HEK293T (cell line): ENCODE measurements around the gene NOTCH3.

Experiments
- CTCF ChIA-PET: fragments of 350-600 bp; formaldehyde crosslinking; extraction: SDS; loops from one replicate; lab custom pipeline; 2021; ENCODE audit warnings: antibody characterized with exemption, inconsistent platforms; lab: Yijun Ruan, JAX
- POLR2A ChIA-PET: fragments of 350-600 bp; formaldehyde crosslinking; extraction: SDS; loops from one replicate; lab custom pipeline; 2020; ENCODE audit warnings: antibody characterized with exemption, inconsistent platforms; lab: Yijun Ruan, JAX
- DNase-seq: peaks from one replicate; pipeline ENCODE4 v3.0.0; 2012; ENCODE audit warnings: mixed read lengths; ENCODE audit errors: extremely low spot score
- ARNT ChIP-seq: fragments of 450-650 bp; IDR thresholded peaks from 2 replicates; pipeline ENCODE4 v1.6.1; 2017; ENCODE audit warnings: mild to moderate bottlenecking
- BHLHE40 ChIP-seq: fragments of 450-650 bp; IDR thresholded peaks from 2 replicates; pipeline ENCODE4 v1.6.1; 2016; ENCODE audit warnings: mild to moderate bottlenecking, moderate library complexity, borderline replicate concordance
- CTBP1 ChIP-seq: fragments of 450-650 bp; IDR thresholded peaks from 2 replicates; pipeline ENCODE4 v1.6.1; 2016; ENCODE audit warnings: borderline replicate concordance
- ELF4 ChIP-seq: fragments of 450-650 bp; IDR thresholded peaks from 2 replicates; pipeline ENCODE4 v1.6.1; 2017; ENCODE audit warnings: antibody characterized with exemption
- FOXA1 ChIP-seq: fragments of 450-650 bp; IDR thresholded peaks from 2 replicates; pipeline ENCODE4 v1.6.1; 2016; ENCODE audit warnings: mild to moderate bottlenecking
- FOXK2 ChIP-seq: fragments of 450-650 bp; IDR thresholded peaks from 2 replicates; pipeline ENCODE4 v1.6.1; 2016; ENCODE audit warnings: mild to moderate bottlenecking
- FOXM1 ChIP-seq: fragments of 450-650 bp; IDR thresholded peaks from 2 replicates; pipeline ENCODE4 v1.6.1; 2017; ENCODE audit warnings: mild to moderate bottlenecking, borderline replicate concordance
- HDGF ChIP-seq: fragments of 450-650 bp; IDR thresholded peaks from 2 replicates; pipeline ENCODE4 v1.6.1; 2017; ENCODE audit warnings: antibody characterized with exemption, borderline replicate concordance
- L3MBTL2 ChIP-seq: fragments of 450-650 bp; conservative IDR thresholded peaks from 2 replicates; pipeline ENCODE4 v1.6.1; 2016; ENCODE audit warnings: mild to moderate bottlenecking
- LEF1 ChIP-seq: fragments of 450-650 bp; IDR thresholded peaks from 2 replicates; pipeline ENCODE4 v1.6.1; 2017; ENCODE audit warnings: mild to moderate bottlenecking, borderline replicate concordance
- NFRKB ChIP-seq: fragments of 450-650 bp; IDR thresholded peaks from 2 replicates; pipeline ENCODE4 v1.6.1; 2016; ENCODE audit warnings: mild to moderate bottlenecking, moderate library complexity
- PKNOX1 ChIP-seq: fragments of 450-650 bp; IDR thresholded peaks from 2 replicates; pipeline ENCODE4 v1.6.1; 2016
- SP1 ChIP-seq: fragments of 450-650 bp; IDR thresholded peaks from 2 replicates; pipeline ENCODE4 v1.6.1; 2017
- SUZ12 ChIP-seq: fragments of 450-650 bp; IDR thresholded peaks from 2 replicates; pipeline ENCODE4 v1.6.1; 2016; ENCODE audit warnings: mild to moderate bottlenecking
- TARDBP ChIP-seq: fragments of 450-650 bp; IDR thresholded peaks from 2 replicates; pipeline ENCODE4 v1.6.1; 2016
- ZNF384 ChIP-seq: fragments of 450-650 bp; IDR thresholded peaks from 2 replicates; pipeline ENCODE4 v1.6.1; 2016

NOTCH3 gene

GRCh38 chr19:15187026-15188007, 13.5 kb downstream of the NOTCH3 start:
- POLR2A ChIA-PET, result no interaction called here
- DNase-seq, result peak; percentile 49
- peak; percentile 66 for TF ChIP-seq PKNOX1
- TF ChIP-seq HDGF, result no peak
- TF ChIP-seq FOXK2, result no peak
- no peak for TF ChIP-seq SUZ12
- CTCF ChIA-PET, result interaction anchor here (1.1 kb wide), 1 partner anchor 8 kb away, joined by 4 read pairs; no protein-coding TSS in a partner anchor

- TF ChIP-seq ZNF384 (no peak), PKNOX1 (no peak)
- ChIA-PET CTCF (no interaction called here), POLR2A (no interaction called here)
- DNase-seq, result no peak
Measured at GRCh38 chr19:15185188-15185587, 15.6 kb downstream of the NOTCH3 start.

- no peak for DNase-seq
- TF ChIP-seq BHLHE40 (no peak), ZNF384 (no peak), FOXA1 (no peak), CTBP1 (no peak), FOXM1 (no peak), L3MBTL2 (no peak), SUZ12 (no peak), LEF1 (no peak), SP1 (no peak), HDGF (no peak), ELF4 (no peak), PKNOX1 (no peak), ARNT (no peak), NFRKB (no peak), TARDBP (no peak), FOXK2 (no peak)
- CTCF ChIA-PET, result no interaction called here
- POLR2A ChIA-PET, result no interaction called here
Measured at GRCh38 chr19:15184776-15185175, 16.0 kb downstream of the NOTCH3 start.

- DNase-seq, result no peak
- CTCF ChIA-PET, result no interaction called here
- POLR2A ChIA-PET, result interaction anchor here (0.6 kb wide), 1 partner anchor 557 kb away, joined by 3 read pairs; no protein-coding TSS in a partner anchor
Measured at GRCh38 chr19:15181394-15181793, 19.4 kb downstream of the NOTCH3 start.

GRCh38 chr19:15180451-15181390, 20.1 kb downstream of the NOTCH3 start:
- ChIA-PET POLR2A (interaction anchor here (0.6 kb wide), 1 partner anchor 556 kb away, joined by 3 read pairs; no protein-coding TSS in a partner anchor), CTCF (no interaction called here)
- DNase-seq, result peak; percentile 71
- TF ChIP-seq SUZ12 (no peak), LEF1 (no peak), L3MBTL2 (peak; percentile 67)

More at GRCh38 chr19:15181394-15181793, 19.4 kb downstream of the NOTCH3 start:
- TF ChIP-seq TARDBP, result no peak
- no peak for TF ChIP-seq ARNT
- TF ChIP-seq FOXA1, result no peak
- no peak for TF ChIP-seq LEF1
- no peak for TF ChIP-seq L3MBTL2

GRCh38 chr19:15178629-15179308, 22.0 kb downstream of the NOTCH3 start:
- no peak for DNase-seq
- ChIA-PET CTCF (interaction anchor here (1.0 to 1.7 kb wide), 3 partner anchors 11 to 72 kb away, joined by 3 read pairs; no protein-coding TSS in a partner anchor), POLR2A (no interaction called here)
- TF ChIP-seq NFRKB, result no peak
- TF ChIP-seq CTBP1, result no peak
- no peak for TF ChIP-seq FOXK2
- TF ChIP-seq BHLHE40, result no peak
- TF ChIP-seq FOXA1, result no peak
- no peak for TF ChIP-seq FOXM1
- no peak for TF ChIP-seq PKNOX1
- no peak for TF ChIP-seq ZNF384
- no peak for TF ChIP-seq HDGF
- TF ChIP-seq SP1, result no peak
- TF ChIP-seq SUZ12, result no peak
- TF ChIP-seq TARDBP, result no peak
- TF ChIP-seq ARNT, result no peak
- TF ChIP-seq L3MBTL2, result no peak
